ENCODE data around the gene AHNAK2. TPM values are rescaled to one million over a fixed set of nuclear protein-coding genes. Genes with fewer than 3 reads are reported as not detected.
"Not testable (repeated sequence)": the region's sequence is repeated elsewhere in the genome, so short reads cannot be mapped to it uniquely, and the experiment has no call there.

AHNAK2 gene
- total RNA-seq, 1 donor from 2014 or later = 1.1 TPM

DNA sequence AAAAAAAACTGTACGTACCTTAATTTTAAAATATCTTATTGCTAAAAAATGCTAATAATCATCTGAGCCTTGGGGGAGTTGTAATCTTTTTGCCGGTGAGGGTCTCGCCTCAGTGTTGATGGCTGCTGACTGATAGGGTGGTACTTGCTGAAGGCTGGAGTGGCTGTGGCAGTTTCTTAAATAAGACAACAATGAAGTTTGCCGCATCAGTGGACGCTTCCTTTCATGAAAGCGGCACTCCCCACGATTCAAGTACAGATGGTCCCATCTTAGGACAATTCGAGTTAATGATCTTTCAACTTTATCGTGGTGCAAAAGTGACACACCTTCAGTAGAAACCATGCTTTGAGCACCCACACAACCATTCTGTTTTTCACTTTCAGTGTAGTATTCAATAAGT lies 61.1 kb downstream of the AHNAK2 start:
- H3K4me1 Mint-ChIP-seq (ENCODE audit: low read depth) = peaks cover 1% of the 10 kb centered on the region
- H3K27me3 Mint-ChIP-seq = peaks cover 31% of the 10 kb centered on the region
- TF ChIP-seq CTCF (IDR thresholded peaks at IDR 0.05; ENCODE audit: unreplicated experiment) = no peak
- no peak overlapping the region for H3K4me3 Mint-ChIP-seq (ENCODE audit: low read depth)
- peaks cover 3% of the 10 kb centered on the region for H3K36me3 Mint-ChIP-seq (ENCODE audit: insufficient read depth)
- DNase-seq (ENCODE audit: low spot score, unreplicated experiment) = no peak
- H3K27ac Mint-ChIP-seq = no peak overlapping the region
- peaks cover 8% of the 10 kb centered on the region for H3K9me3 Mint-ChIP-seq (ENCODE audit: low read depth)

GRCh38 chr14:104913435-104913834 lies 64.7 kb downstream of the AHNAK2 start:
- peaks cover 32% of the 10 kb centered on the region for H3K27me3 Mint-ChIP-seq
- H3K4me1 Mint-ChIP-seq (ENCODE audit: low read depth) = peaks cover 2% of the 10 kb centered on the region
- no peak for TF ChIP-seq CTCF (IDR thresholded peaks at IDR 0.05; ENCODE audit: unreplicated experiment)
- peaks cover 1% of the 10 kb centered on the region for H3K36me3 Mint-ChIP-seq (ENCODE audit: insufficient read depth)
- no peak overlapping the region for H3K27ac Mint-ChIP-seq
- peaks cover 9% of the 10 kb centered on the region for H3K9me3 Mint-ChIP-seq (ENCODE audit: low read depth)
- no peak overlapping the region for H3K4me3 Mint-ChIP-seq (ENCODE audit: low read depth)
- no peak for DNase-seq (ENCODE audit: low spot score, unreplicated experiment)

- Mint-ChIP-seq H3K4me1 (ENCODE audit: low read depth) (peaks cover 5% of the 10 kb centered on the region), H3K36me3 (ENCODE audit: insufficient read depth) (peaks cover 1% of the 10 kb centered on the region), H3K27ac (no peak overlapping the region), H3K4me3 (ENCODE audit: low read depth) (no peak overlapping the region), H3K27me3 (peaks cover 44% of the 10 kb centered on the region), H3K9me3 (ENCODE audit: low read depth) (peaks cover 15% of the 10 kb centered on the region)
- DNase-seq (ENCODE audit: low spot score, unreplicated experiment) = no peak
- no peak for TF ChIP-seq CTCF (IDR thresholded peaks at IDR 0.05; ENCODE audit: unreplicated experiment)
Observed at GRCh38 chr14:104912053-104912452, 66.1 kb downstream of the AHNAK2 start.

DNA sequence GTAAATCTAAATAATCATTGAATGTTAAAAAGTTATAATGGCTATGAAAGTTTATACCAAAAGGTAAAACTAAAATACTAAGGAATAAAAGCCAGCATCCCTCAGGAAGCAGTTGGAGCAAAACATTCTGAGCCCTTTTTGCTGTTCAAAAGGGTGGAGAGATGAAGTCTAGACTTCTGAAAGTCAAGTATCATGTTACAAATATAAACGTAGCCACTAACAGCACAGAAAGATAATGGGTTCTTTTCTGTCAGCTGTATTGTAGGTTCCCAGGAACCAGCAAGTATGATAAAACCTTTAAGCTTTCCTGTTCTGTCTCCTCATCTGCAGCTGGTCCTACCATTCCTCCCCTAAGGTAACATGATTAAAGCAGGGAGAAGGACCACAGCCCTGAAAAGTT lies 69.9 kb downstream of the AHNAK2 start:
- TF ChIP-seq CTCF (IDR thresholded peaks at IDR 0.05; ENCODE audit: unreplicated experiment) = no peak
- peaks cover 1% of the 10 kb centered on the region for H3K36me3 Mint-ChIP-seq (ENCODE audit: insufficient read depth)
- H3K27me3 Mint-ChIP-seq = peaks cover 35% of the 10 kb centered on the region
- H3K27ac Mint-ChIP-seq = no peak overlapping the region
- no peak for DNase-seq (ENCODE audit: low spot score, unreplicated experiment)
- H3K9me3 Mint-ChIP-seq (ENCODE audit: low read depth) = peaks cover 18% of the 10 kb centered on the region
- H3K4me3 Mint-ChIP-seq (ENCODE audit: low read depth) = no peak overlapping the region
- peaks cover 5% of the 10 kb centered on the region for H3K4me1 Mint-ChIP-seq (ENCODE audit: low read depth)

- H3K4me1 Mint-ChIP-seq (ENCODE audit: low read depth); H3K36me3 Mint-ChIP-seq (ENCODE audit: insufficient read depth); DNase-seq (ENCODE audit: low spot score, unreplicated experiment); H3K27ac Mint-ChIP-seq; H3K4me3 Mint-ChIP-seq (ENCODE audit: low read depth): not testable (repeated sequence)
- Mint-ChIP-seq H3K27me3 (peaks cover 40% of the 10 kb centered on the region), H3K9me3 (ENCODE audit: low read depth) (peaks cover 10% of the 10 kb centered on the region)
Observed at GRCh38 chr14:104905579-104905933, 72.6 kb downstream of the AHNAK2 start.

DNA sequence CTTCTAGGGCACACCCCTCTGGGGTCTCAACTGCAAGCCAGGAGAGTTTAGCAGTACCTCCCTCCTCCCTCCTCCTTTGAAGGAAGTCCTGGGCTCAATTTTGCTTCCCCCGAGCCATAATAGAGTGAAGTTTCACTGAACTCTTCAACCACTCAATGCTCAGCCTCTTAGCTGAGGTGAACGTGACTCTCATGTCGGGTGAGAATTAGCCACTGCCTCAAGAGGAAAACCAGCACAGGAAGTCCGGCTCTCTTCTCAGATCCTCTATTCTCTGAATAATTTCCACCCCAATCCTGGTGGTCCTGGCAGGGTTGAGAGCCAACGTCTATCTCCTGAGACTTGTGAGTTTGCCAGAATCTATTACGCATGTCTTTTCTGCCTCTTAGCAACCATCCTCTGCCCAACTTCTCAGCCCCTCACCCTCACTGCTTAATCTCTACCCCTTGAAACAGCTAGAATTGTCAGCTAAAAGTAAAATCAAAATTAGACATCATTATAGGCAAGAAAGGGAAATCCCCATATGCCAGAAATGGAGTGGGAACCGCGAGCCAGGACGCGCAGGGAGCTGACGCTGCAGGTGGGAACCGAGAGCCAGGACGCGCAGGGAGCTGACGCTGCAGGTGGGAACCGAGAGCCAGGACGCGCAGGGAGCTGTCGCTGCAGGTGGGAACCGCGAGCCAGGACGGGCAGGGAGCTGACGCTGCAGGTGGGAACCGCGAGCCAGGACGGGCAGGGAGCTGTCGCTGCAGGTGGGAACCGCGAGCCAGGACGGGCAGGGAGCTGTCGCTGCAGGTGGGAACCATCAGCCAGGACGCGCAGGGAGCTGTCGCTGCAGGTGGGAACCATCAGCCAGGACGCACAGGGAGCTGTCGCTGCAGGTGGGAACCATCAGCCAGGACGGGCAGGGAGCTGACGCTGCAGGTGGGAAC lies 73.3 kb downstream of the AHNAK2 start:
- not testable (repeated sequence) for DNase-seq (ENCODE audit: low spot score, unreplicated experiment); H3K27ac Mint-ChIP-seq; H3K36me3 Mint-ChIP-seq (ENCODE audit: insufficient read depth); H3K4me3 Mint-ChIP-seq (ENCODE audit: low read depth); H3K4me1 Mint-ChIP-seq (ENCODE audit: low read depth)
- peaks cover 47% of the 10 kb centered on the region for H3K27me3 Mint-ChIP-seq
- peaks cover 10% of the 10 kb centered on the region for H3K9me3 Mint-ChIP-seq (ENCODE audit: low read depth)

Data from progenitor cell of endocrine pancreas (in vitro differentiated cells).